Right lobe of liver (tissue), 4 donors: ENCODE data around the gene CTIF.
"Not testable (repeated sequence)": the region's sequence is repeated elsewhere in the genome, so short reads cannot be mapped to it uniquely, and the experiment has no call there.

Source experiments
- POLR2A ChIP-seq: fragments of 450-650 bp; IDR thresholded peaks from one replicate; pipeline ENCODE4 v1.6.1; 2017; ENCODE audit warnings: antibody characterized with exemption, mild to moderate bottlenecking
- TF ChIP-seq, protein P1 (sequence below), 4 donors: fragments of 200-600 bp in 3 of 4; fragments of 450-650 bp in 1 of 4; IDR thresholded peaks; one replicate each; pipeline versions ENCODE4 v1.5.1 to v1.8.0; 2016 to 2022; ENCODE audit warnings: antibody characterized with exemption in 4 of 4, mild to moderate bottlenecking in 2 of 4
- donor health status: DM: no; HTN: no; CAD: no.
- donor health status: DM: no; HTN: no; CAD: no.
- donor health status: DM: no; HTN: yes; CAD: no.

DNA sequence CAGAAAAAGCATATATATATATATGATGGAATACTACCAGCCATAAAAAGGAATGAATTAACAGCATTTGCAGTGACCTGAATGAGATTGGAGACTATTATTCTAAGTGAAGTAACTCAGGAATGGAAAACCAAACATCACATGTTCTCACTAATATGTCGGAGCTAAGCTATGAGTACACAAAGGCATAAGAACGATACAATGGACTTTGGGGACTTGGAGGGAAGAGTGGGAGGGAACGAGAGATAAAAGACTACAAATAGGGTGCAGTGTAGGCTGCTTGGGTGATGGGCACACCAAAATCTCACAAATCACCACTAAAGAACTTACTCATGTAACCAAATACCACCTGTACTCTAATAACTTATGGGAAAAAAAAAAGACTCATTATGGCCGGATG, 26.3 kb upstream of the CTIF start:
- TF ChIP-seq, protein P1, sequence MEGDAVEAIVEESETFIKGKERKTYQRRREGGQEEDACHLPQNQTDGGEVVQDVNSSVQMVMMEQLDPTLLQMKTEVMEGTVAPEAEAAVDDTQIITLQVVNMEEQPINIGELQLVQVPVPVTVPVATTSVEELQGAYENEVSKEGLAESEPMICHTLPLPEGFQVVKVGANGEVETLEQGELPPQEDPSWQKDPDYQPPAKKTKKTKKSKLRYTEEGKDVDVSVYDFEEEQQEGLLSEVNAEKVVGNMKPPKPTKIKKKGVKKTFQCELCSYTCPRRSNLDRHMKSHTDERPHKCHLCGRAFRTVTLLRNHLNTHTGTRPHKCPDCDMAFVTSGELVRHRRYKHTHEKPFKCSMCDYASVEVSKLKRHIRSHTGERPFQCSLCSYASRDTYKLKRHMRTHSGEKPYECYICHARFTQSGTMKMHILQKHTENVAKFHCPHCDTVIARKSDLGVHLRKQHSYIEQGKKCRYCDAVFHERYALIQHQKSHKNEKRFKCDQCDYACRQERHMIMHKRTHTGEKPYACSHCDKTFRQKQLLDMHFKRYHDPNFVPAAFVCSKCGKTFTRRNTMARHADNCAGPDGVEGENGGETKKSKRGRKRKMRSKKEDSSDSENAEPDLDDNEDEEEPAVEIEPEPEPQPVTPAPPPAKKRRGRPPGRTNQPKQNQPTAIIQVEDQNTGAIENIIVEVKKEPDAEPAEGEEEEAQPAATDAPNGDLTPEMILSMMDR (IDR thresholded peaks at IDR 0.05), result not testable (repeated sequence)
- not testable (repeated sequence) for TF ChIP-seq POLR2A
